Measurements from ENCODE around the gene IPO11.

The IPO11 gene

GRCh38 chr5:62593331-62593730 lies 180.8 kb downstream of the IPO11 start:
- TF ChIP-seq, protein P1, sequence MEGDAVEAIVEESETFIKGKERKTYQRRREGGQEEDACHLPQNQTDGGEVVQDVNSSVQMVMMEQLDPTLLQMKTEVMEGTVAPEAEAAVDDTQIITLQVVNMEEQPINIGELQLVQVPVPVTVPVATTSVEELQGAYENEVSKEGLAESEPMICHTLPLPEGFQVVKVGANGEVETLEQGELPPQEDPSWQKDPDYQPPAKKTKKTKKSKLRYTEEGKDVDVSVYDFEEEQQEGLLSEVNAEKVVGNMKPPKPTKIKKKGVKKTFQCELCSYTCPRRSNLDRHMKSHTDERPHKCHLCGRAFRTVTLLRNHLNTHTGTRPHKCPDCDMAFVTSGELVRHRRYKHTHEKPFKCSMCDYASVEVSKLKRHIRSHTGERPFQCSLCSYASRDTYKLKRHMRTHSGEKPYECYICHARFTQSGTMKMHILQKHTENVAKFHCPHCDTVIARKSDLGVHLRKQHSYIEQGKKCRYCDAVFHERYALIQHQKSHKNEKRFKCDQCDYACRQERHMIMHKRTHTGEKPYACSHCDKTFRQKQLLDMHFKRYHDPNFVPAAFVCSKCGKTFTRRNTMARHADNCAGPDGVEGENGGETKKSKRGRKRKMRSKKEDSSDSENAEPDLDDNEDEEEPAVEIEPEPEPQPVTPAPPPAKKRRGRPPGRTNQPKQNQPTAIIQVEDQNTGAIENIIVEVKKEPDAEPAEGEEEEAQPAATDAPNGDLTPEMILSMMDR (IDR thresholded peaks at IDR 0.05; ENCODE audit: low read depth, low read length): no peak
- no peaks in the 10 kb centered on the region for H3K27me3 ChIP-seq
- H3K4me1 ChIP-seq: no peaks in the 10 kb centered on the region
- no peaks in the 10 kb centered on the region for H3K9me3 ChIP-seq
- H3K36me3 ChIP-seq: peaks cover 13% of the 10 kb centered on the region
- no peak for DNase-seq
- no peak overlapping the region for H3K4me3 ChIP-seq (ENCODE audit: low read depth, low read length)

- Histone ChIP-seq H3K27me3 (no peaks in the 10 kb centered on the region), H3K9me3 (no peaks in the 10 kb centered on the region), H3K4me1 (no peaks in the 10 kb centered on the region), H3K36me3 (peaks cover 13% of the 10 kb centered on the region), H3K4me3 (ENCODE audit: low read depth, low read length) (no peak overlapping the region)
- TF ChIP-seq, protein P1 (IDR thresholded peaks at IDR 0.05; ENCODE audit: low read depth, low read length): no peak
- no peak for DNase-seq
Observed at GRCh38 chr5:62594364-62594984, 181.9 kb downstream of the IPO11 start.

GRCh38 chr5:62596096-62596495 lies 183.5 kb downstream of the IPO11 start:
- Histone ChIP-seq H3K36me3 (peaks cover 13% of the 10 kb centered on the region), H3K27me3 (no peaks in the 10 kb centered on the region), H3K4me3 (ENCODE audit: low read depth, low read length) (no peak overlapping the region), H3K4me1 (no peaks in the 10 kb centered on the region), H3K9me3 (no peaks in the 10 kb centered on the region)
- DNase-seq: no peak
- TF ChIP-seq, protein P1 (IDR thresholded peaks at IDR 0.05; ENCODE audit: low read depth, low read length): no peak

DNA sequence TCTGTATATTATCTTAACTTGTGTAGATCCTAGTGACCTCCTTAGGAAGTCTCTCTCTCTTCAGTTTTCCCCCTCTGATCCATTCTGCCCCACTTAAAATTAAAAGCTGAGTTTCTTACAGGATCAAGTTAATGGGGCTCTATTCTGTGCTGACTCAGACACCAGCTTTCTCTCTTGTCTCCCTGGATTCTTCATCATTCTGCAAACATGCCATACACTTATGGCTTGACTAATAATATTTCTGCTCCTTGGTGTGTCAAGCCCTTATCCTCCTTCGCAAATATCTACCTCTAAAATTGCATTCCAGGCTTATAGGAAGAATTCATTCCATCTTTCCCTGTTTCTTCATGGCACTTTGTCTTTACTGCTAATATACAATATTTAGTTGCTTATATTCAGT lies 184.1 kb downstream of the IPO11 start:
- TF ChIP-seq, protein P1 (IDR thresholded peaks at IDR 0.05; ENCODE audit: low read depth, low read length): no peak
- peaks cover 9% of the 10 kb centered on the region for H3K36me3 ChIP-seq
- DNase-seq: no peak
- H3K4me3 ChIP-seq (ENCODE audit: low read depth, low read length): no peak overlapping the region
- H3K9me3 ChIP-seq: no peaks in the 10 kb centered on the region
- no peaks in the 10 kb centered on the region for H3K27me3 ChIP-seq
- H3K4me1 ChIP-seq: no peaks in the 10 kb centered on the region

DNA sequence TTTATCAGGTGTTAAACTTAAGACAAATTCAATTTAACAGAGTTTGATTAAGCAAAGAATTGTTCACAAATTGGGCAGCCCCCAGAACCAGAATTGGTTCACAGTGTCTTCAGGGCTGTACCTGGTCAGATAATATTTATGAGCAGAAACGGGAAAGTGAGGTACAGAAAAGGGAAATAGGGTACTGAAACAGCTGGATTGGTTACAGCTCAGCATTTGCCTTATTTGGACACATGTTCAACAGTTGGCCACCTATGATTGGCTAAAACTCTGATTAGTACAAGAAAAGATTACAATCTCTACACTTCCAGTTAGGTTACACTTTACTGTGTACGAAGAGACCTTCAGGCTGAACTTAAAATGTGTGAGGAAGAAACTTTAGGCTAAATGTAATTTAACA lies 184.8 kb downstream of the IPO11 start:
- Histone ChIP-seq H3K36me3 (peaks cover 3% of the 10 kb centered on the region), H3K4me1 (no peaks in the 10 kb centered on the region), H3K4me3 (ENCODE audit: low read depth, low read length) (no peak overlapping the region), H3K27me3 (no peaks in the 10 kb centered on the region), H3K9me3 (no peaks in the 10 kb centered on the region)
- no peak for DNase-seq
- TF ChIP-seq, protein P1 (IDR thresholded peaks at IDR 0.05; ENCODE audit: low read depth, low read length): no peak

GRCh38 chr5:62600560-62601252 lies 188.1 kb downstream of the IPO11 start:
- TF ChIP-seq, protein P1 (IDR thresholded peaks at IDR 0.05; ENCODE audit: low read depth, low read length): no peak
- DNase-seq: no peak
- no peak overlapping the region for H3K4me3 ChIP-seq (ENCODE audit: low read depth, low read length)
- H3K36me3 ChIP-seq: no peaks in the 10 kb centered on the region
- H3K27me3 ChIP-seq: no peaks in the 10 kb centered on the region
- H3K9me3 ChIP-seq: no peaks in the 10 kb centered on the region
- H3K4me1 ChIP-seq: no peaks in the 10 kb centered on the region

All from BE2C (cell line).